B cell (primary cell): ENCODE results near the gene PUDP. TPM values are rescaled to one million over a fixed set of nuclear protein-coding genes. Genes with fewer than 3 reads are reported as not detected.

ENCODE experiments used
- ATAC-seq: fragments of 200-7000 bp; cut with Tn5 transposase; one replicate; pipeline ENCODE4 v1.10.0; 2021; ENCODE audit warnings: low read depth, mild to moderate bottlenecking, moderate number of reproducible peaks, moderate library complexity
- CTCF ChIA-PET: fragments of 350-600 bp; sonication (Branson Sonifier 250); formaldehyde crosslinking; loops from one replicate; lab custom pipeline; 2021; ENCODE audit warnings: antibody characterized with exemption, inconsistent platforms; lab: Charles Lee
- POLR2A ChIA-PET: fragments of 350-600 bp; sonication (Branson Sonifier 250); formaldehyde crosslinking; loops from one replicate; lab custom pipeline; 2021; ENCODE audit warnings: antibody characterized with exemption; lab: Charles Lee
- DNase-seq: peaks from one replicate; pipeline ENCODE4 v3.0.0; 2013
- H2AFZ ChIP-seq: 2 replicates; pipeline ENCODE4 v1.6.1; 2012; ENCODE audit warnings: mild to moderate bottlenecking, low read depth, low read length; ENCODE audit not compliant: insufficient read depth, poor library complexity, severe bottlenecking
- H3K27ac ChIP-seq, 2 donors: 1 replicate in 1 of 2; 2 replicates in 1 of 2; pipeline ENCODE4 v1.5.1; 2012 to 2013; ENCODE audit warnings: low read length in 2 of 2, mild to moderate bottlenecking in 2 of 2, moderate library complexity in 1 of 2
- H3K27me3 ChIP-seq, 4 experiments: fragments of 200-600 bp in 1 of 4; sonication (generic) in 1 of 4; replicated peaks in 1 of 4; 1 replicate in 2 of 4; 2 replicates in 2 of 4; pipeline versions ENCODE4 v1.6.1 to v1.7.0; 2013 to 2016; ENCODE audit warnings: low read length in 3 of 4, mild to moderate bottlenecking in 2 of 4, mixed read lengths in 1 of 4, moderate library complexity in 1 of 4; ENCODE audit not compliant: insufficient read depth in 4 of 4, control insufficient read depth in 3 of 4; ENCODE audit errors: control extremely low read depth in 1 of 4
- H3K36me3 ChIP-seq, 2 experiments: replicated peaks in 1 of 2; 1 replicate in 1 of 2; 2 replicates in 1 of 2; pipeline versions ENCODE4 v1.6.1 to v1.7.1; 2013; ENCODE audit warnings: low read length in 1 of 2; ENCODE audit not compliant: insufficient read depth in 2 of 2, control insufficient read depth in 1 of 2; ENCODE audit errors: control extremely low read depth in 1 of 2, extremely low read depth in 1 of 2
- H3K4me1 ChIP-seq, 2 donors: fragments of 200-600 bp in 1 of 2; sonication (generic) in 1 of 2; 1 replicate in 1 of 2; 2 replicates in 1 of 2; pipeline versions ENCODE4 v1.5.1 to v1.6.1; 2013 to 2017; ENCODE audit warnings: low read length in 2 of 2; ENCODE audit not compliant: control insufficient read depth in 2 of 2, insufficient read depth in 2 of 2
- H3K4me2 ChIP-seq: replicated peaks from 2 replicates; pipeline ENCODE3; 2012; ENCODE audit warnings: mild to moderate bottlenecking, low read depth, low read length; ENCODE audit not compliant: poor library complexity, severe bottlenecking
- H3K4me3 ChIP-seq, 5 experiments: fragments of 200-600 bp in 1 of 5; sonication (generic) in 1 of 5; 1 replicate in 3 of 5; 2 replicates in 2 of 5; pipeline versions ENCODE4 v1.5.1 to v1.7.0; 2011 to 2016; ENCODE audit warnings: low read length in 4 of 5, mild to moderate bottlenecking in 4 of 5, low read depth in 2 of 5, control low read depth in 1 of 5, moderate library complexity in 1 of 5; ENCODE audit not compliant: insufficient read depth in 1 of 5; ENCODE audit errors: control extremely low read depth in 1 of 5, extremely low read depth in 1 of 5
- H3K79me2 ChIP-seq: fragments of 200-600 bp; sonication (generic); one replicate; pipeline ENCODE4 v1.6.0; 2016; ENCODE audit warnings: low read length; ENCODE audit not compliant: control insufficient read depth, insufficient read depth
- H3K9ac ChIP-seq: fragments of 200-600 bp; sonication (generic); 2 replicates; pipeline ENCODE4 v1.6.1; 2017; ENCODE audit warnings: mild to moderate bottlenecking, low read length, moderate library complexity
- H3K9me3 ChIP-seq, 3 donors: one replicate each; pipeline versions ENCODE4 v1.6.1 to v1.7.1; 2013; ENCODE audit warnings: low read length in 2 of 3; ENCODE audit not compliant: control insufficient read depth in 2 of 3, insufficient read depth in 1 of 3; ENCODE audit errors: control extremely low read depth in 1 of 3
- H4K20me1 ChIP-seq: 2 replicates; pipeline ENCODE4 v1.6.0; 2012; ENCODE audit warnings: mild to moderate bottlenecking, low read length; ENCODE audit not compliant: insufficient read depth, control insufficient read depth, poor library complexity, severe bottlenecking
- H3K27ac Mint-ChIP-seq: one replicate; pipeline ENCODE4 v1.8.0; 2021; ENCODE audit warnings: mixed read lengths
- H3K27me3 Mint-ChIP-seq: one replicate; pipeline ENCODE4 v1.8.0; 2021; ENCODE audit warnings: mixed read lengths
- H3K4me1 Mint-ChIP-seq: one replicate; pipeline ENCODE4 v1.8.0; 2021; ENCODE audit warnings: mixed read lengths
- H3K4me3 Mint-ChIP-seq: one replicate; pipeline ENCODE4 v1.8.0; 2021; ENCODE audit warnings: mixed read lengths
- H3K9me3 Mint-ChIP-seq: one replicate; pipeline ENCODE4 v1.8.0; 2022; ENCODE audit warnings: mixed read lengths; ENCODE audit not compliant: insufficient read depth
- CTCF ChIP-seq: fragments of 200-600 bp; IDR thresholded peaks from one replicate; pipeline ENCODE4 v1.8.0; 2022; ENCODE audit warnings: antibody characterized with exemption, mild to moderate bottlenecking
- EZH2 ChIP-seq: IDR thresholded peaks from 2 replicates; pipeline ENCODE4 v1.6.1; 2012; ENCODE audit warnings: borderline replicate concordance, low read depth, mild to moderate bottlenecking, moderate library complexity, low read length; ENCODE audit not compliant: insufficient read depth, poor library complexity, severe bottlenecking
- WGBS: methylation state at CpG from one replicate; pipeline ENCODE4 v1.1.5; 2013; ENCODE audit warnings: missing lambda C conversion rate; ENCODE audit not compliant: insufficient coverage; 5-methylcytosine and 5-hydroxymethylcytosine counted together
- intact Hi-C: fragments of 100-400 bp; cut with micrococcal nuclease; formaldehyde crosslinking; loops from one replicate; pipeline ENCODE4 v1.10.0; 2022
- polyA plus RNA-seq: library from polyadenylated mRNA; depleted of rRNA; stranded (reverse); fragments of >200 nt; gene quantifications from 2 replicates; pipeline ENCODE4 v1.2.3, GENCODE V29; 2012
- total RNA-seq, 2 donors: library from RNA; stranded (reverse); fragments of 120-200 nt in 1 of 2; gene quantifications; 1 replicate in 1 of 2; 2 replicates in 1 of 2; pipeline versions ENCODE4 v1.2.3 to v1.2.4, GENCODE V29; 2013 to 2022

The PUDP gene
- total and polyA plus RNA-seq, 2 donors (not counting 1 experiment from before 2014, with no cell fraction given), result 12.8 to 14.1 TPM

- peaks cover 22 to 24% of the 10 kb centered on the region in 2 donors for H3K4me1 ChIP-seq
- Mint-ChIP-seq H3K4me3 (peak overlapping the region; percentile 51), H3K27ac (peak overlapping the region; percentile 73), H3K27me3 (no peaks in the 10 kb centered on the region), H3K4me1 (peaks cover 43% of the 10 kb centered on the region), H3K9me3 (no peaks in the 10 kb centered on the region)
- intact Hi-C loops, result no loop called here
- ATAC-seq (peak; percentile 45), DNase-seq (peak; percentile 45)
- no peak overlapping the region for H3K9ac ChIP-seq
- H3K27me3 ChIP-seq, result no peaks in the 10 kb centered on the region
- H3K27ac ChIP-seq, result no peak overlapping the region
- POLR2A ChIA-PET, result no interaction called here
- no peaks in the 10 kb centered on the region for H4K20me1 ChIP-seq
- TF ChIP-seq EZH2 (no peak), CTCF (no peak)
- no peak overlapping the region for H3K4me2 ChIP-seq
- H2AFZ ChIP-seq, result no peak overlapping the region
- no peak overlapping the region for H3K4me3 ChIP-seq
- H3K9me3 ChIP-seq, result no peaks in the 10 kb centered on the region
- no peaks in the 10 kb centered on the region for H3K36me3 ChIP-seq
- H3K79me2 ChIP-seq, result peaks cover 11% of the 10 kb centered on the region
- WGBS, result 83% methylated on average over 1 of the region's 4 CpGs
- CTCF ChIA-PET, result interaction anchor here (0.6 to 1.2 kb wide), 2 partner anchors 57 to 877 kb away, joined by 3 read pairs; no protein-coding TSS in a partner anchor
Observed at GRCh38 chrX:7091923-7092322, 56.0 kb downstream of the PUDP start.

DNA sequence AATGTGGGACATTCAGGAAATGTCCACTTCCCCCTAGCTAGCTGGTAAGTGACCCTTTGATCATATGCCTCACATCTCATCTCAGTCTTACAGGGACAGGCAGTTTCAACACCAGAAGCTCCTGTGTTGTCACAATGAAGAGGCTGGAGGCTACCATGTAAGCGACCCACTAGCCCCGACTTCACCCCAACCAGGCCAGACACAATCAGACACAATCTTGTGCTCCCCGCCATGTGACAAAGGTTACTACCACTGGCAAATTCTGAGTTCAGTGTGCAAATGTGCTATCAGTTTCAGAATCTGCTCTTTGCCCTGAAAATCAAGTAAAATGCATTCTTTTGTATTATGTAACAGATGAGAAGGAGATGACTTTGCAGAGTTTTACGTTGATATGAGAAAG lies 57.3 kb downstream of the PUDP start:
- H3K4me2 ChIP-seq, result no peak overlapping the region
- ATAC-seq (no peak), DNase-seq (no peak)
- no peaks in the 10 kb centered on the region for H3K27me3 ChIP-seq
- no peak overlapping the region for H3K4me3 Mint-ChIP-seq
- H2AFZ ChIP-seq, result no peak overlapping the region
- H3K79me2 ChIP-seq, result peaks cover 11% of the 10 kb centered on the region
- intact Hi-C loops, result no loop called here
- H3K27ac ChIP-seq, result no peak overlapping the region
- no peak overlapping the region for H3K27ac Mint-ChIP-seq
- H4K20me1 ChIP-seq, result no peaks in the 10 kb centered on the region
- H3K4me1 Mint-ChIP-seq, result peaks cover 54% of the 10 kb centered on the region
- TF ChIP-seq CTCF (no peak), EZH2 (no peak)
- H3K4me1 ChIP-seq, result peaks cover 33 to 36% of the 10 kb centered on the region in 2 donors
- ChIA-PET CTCF (interaction anchor here (1.2 to 1.5 kb wide), 2 partner anchors 58 to 351 kb away, joined by 3 to 4 read pairs; no protein-coding TSS in a partner anchor), POLR2A (no interaction called here)
- H3K36me3 ChIP-seq, result no peaks in the 10 kb centered on the region
- H3K9ac ChIP-seq, result no peak overlapping the region
- H3K9me3 ChIP-seq, result no peaks in the 10 kb centered on the region
- WGBS, result 100% methylated on average over 1 of the region's 4 CpGs
- no peaks in the 10 kb centered on the region for H3K9me3 Mint-ChIP-seq
- no peak overlapping the region for H3K4me3 ChIP-seq
- no peaks in the 10 kb centered on the region for H3K27me3 Mint-ChIP-seq
